Left forelimb (tissue), 1 donor: ENCODE measurements around the gene TRPM2.
"Not testable (repeated sequence)": the region's sequence is repeated elsewhere in the genome, so short reads cannot be mapped to it uniquely, and the experiment has no call there.

Source experiments
- DNase-seq: peaks from one replicate; pipeline ENCODE4 v3.0.0-alpha.2; 2018; ENCODE audit warnings: low spot score

Gene TRPM2

DNA sequence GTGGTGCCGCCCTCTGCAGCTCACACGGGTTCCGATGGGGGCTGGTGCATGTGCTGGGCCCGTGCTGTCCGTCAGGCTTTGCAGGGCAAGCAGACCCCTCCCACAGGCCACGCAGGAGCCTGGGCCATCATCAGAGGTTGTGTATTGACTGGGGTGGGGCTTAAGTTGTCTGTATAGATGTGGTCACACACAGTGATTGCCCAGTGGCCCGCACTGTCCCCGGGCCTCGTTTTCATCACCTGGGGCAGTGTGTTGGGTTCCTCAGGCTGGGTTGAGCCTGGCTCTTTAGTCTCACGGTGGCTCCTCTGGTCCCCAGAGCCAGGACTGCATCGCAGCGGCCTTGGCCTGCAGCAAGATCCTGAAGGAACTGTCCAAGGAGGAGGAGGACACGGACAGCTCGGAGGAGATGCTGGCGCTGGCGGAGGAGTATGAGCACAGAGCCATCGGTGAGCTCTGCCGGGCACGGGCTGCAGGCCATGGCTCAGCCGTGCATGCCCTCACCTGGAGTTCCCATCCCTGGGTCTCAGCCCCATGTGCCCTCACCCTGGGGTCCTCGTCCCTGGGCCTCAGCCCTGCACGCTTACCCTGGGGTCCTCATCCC lies 44.1 kb downstream of the TRPM2 start:
- no peak for DNase-seq

DNA sequence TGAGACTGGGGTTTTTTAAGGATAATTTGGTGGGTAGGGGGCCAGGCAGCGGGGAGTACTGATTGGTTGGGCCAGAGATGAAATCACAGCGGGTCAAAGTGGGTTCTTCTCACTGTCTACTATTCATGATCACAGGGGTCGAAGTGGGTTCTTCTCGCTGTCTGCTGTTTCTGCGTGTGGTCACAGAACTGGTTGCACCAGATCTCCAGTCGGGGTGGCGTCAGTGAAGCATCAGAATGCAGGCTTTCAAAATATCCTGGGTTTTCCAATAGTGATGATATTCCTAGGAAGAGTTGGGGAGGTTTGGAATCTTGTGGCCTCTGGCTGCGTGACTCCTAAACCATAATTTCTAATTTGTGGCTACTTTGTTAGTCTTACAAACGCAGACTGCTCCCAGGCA lies 45.1 kb downstream of the TRPM2 start:
- no peak for DNase-seq

DNA sequence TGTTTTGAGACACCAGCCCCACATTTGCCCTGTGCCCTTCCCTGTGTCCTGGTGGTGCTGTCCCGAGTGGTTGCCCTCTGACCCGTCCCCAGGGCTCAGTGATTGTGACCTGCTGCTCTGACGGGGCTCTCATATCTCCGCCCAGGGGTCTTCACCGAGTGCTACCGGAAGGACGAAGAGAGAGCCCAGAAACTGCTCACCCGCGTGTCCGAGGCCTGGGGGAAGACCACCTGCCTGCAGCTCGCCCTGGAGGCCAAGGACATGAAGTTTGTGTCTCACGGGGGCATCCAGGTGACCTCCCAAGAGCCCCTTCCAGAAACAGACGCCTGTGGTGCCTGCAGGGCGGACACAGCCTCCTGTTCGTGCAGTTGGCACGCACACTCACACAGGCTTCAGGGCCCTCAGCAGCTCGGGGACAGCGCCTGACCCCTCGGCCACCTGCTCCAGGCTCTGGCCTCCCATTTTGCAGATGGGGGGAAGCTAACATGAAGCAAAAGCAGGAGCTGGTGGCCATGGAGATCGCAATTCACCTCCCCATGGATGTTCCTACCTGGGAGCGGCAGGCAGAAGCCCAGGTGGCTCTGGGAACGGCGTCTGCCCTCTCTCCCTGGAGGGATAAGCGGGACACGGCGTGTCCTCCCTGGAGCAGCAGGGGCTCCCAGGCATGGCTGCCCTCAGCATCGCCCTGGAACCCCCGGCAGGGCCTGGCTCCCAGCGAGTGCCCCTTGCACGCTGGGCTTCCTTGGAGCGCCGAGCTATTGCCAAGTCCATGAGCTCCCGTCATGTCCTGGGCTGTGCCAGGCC lies 45.9 kb downstream of the TRPM2 start:
- DNase-seq, result no peak

DNA sequence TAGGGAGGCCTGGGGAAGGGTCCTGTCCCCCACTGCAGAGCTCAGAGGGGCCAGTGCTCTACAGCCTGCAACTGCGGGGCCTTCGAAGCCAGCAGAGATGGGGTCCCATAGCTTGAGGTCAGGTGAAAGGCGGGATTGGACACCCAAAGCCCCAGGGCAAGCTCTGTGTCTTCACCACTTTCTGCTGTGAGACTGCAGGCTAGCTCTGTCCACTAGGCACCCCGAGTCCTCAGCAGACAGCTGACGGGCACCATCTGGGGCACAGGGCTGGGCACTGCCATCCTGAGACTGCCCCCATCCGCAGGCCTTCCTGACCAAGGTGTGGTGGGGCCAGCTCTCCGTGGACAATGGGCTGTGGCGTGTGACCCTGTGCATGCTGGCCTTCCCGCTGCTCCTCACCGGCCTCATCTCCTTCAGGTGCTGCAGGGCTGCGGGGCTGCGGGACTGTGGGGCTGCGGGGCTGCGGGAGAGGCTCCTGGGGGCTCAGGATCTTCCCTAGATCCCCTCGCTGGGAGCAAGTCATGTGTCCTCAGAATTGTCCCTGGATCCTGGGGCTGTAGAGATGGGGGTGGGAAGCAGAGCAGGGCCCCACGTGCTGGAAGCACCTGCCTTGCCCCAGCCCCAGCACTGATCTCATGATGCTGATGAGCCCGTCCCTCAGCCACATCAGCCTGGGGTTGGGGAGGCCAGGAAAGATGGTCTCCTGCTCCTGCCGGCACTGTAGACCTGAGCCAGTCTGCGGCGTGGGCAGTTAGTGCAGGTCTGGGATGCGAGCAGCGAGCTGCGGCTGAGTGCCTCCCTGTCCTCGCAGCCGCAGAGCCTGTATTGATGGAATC lies 46.8 kb downstream of the TRPM2 start:
- DNase-seq, result no peak

DNA sequence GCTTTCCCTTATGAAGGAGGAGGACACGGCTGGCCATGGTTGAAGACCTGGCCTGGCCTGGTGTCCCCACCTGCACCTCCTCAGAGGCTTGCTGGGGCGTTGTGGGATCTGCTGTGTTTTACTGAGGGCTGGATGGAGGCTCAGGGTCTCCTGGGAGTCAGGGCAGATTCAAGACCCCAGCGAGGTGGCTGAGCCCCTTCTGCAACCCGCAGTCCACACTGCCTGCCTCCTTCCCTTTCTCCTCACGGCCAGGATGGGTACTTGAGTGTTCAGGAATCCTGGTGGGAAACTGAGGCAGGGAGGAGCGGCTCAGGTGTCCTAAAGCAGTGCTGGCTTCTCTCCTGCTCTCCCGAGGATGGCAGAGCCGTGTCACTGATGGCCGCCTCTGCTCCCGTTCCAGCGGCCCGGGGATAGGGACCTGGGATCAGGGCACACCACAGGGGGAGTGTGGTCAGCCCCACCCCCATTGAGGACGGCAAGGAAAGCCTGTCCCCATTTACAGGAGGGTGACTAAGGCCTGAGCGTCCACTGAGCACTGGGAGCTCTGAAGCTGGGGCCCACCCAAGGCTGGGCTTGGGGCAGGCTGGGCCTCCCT lies 47.5 kb downstream of the TRPM2 start:
- no peak for DNase-seq

DNA sequence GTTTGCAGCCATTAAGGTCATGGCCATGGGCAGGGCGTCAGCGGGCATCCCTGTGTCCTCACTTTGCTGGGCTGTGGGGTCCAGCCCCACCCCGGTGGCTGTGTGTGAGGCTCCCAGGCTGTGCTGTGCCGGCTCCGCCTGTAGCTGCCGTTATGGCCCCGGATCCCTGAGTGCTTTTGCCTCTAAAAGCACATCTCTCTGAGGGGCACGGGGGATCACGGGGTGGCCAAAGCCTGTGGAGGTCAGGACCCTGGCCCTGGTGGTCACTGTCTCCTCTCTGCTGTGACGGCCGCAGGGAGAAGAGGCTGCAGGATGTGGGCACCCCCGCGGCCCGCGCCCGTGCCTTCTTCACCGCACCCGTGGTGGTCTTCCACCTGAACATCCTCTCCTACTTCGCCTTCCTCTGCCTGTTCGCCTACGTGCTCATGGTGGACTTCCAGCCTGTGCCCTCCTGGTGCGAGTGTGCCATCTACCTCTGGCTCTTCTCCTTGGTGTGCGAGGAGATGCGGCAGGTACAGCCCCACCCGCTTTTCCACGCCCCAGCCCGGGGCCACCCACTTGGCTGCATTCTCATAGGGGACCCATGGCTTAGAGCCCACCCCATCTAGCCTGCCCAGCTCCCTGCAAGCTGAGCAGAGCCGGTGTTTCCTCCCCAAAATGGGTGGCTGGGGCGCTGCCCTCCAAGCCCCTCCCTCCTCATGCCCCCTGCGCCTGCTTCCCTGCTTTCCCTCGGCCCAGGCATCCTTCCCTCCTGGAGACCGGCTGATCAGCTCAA lies 48.2 kb downstream of the TRPM2 start:
- no peak for DNase-seq

DNA sequence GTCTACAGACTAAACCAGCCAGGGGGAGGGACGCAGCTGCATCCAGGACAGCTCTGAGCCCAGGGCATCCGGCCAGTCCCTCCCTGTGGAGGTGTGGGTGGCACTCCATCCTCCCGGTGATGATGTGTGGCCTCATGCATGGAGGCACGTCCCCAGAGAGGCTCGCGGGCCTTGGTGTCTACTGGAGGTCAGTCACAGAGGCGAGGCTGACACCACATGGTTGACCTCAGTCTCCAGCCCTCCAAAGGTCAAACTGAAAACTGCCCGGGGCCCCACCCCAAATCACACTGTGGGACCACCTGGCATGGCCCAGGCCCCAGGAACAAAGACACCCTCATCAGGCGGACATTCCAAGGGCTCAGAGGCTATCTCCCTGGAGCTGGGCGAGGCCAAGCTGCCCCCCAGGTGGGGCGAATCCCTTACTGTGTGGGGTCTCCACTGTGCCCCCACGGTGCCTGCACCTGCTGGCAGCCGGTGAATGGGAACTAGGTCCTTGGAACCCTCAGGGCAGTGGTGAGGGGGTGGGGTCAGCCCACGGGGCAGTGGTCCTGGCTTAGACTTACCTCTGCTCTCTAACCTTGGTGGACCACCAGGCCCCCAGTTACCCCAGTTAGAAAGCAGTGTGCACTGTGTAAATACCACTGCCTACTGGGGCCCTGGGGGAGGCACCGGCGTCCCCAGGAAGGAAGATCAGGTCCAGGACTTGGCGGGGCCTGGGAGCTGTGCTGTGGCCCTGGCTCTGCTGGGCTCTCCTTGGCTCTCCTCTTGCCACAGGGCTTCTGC lies 49.1 kb downstream of the TRPM2 start:
- no peak for DNase-seq

DNA sequence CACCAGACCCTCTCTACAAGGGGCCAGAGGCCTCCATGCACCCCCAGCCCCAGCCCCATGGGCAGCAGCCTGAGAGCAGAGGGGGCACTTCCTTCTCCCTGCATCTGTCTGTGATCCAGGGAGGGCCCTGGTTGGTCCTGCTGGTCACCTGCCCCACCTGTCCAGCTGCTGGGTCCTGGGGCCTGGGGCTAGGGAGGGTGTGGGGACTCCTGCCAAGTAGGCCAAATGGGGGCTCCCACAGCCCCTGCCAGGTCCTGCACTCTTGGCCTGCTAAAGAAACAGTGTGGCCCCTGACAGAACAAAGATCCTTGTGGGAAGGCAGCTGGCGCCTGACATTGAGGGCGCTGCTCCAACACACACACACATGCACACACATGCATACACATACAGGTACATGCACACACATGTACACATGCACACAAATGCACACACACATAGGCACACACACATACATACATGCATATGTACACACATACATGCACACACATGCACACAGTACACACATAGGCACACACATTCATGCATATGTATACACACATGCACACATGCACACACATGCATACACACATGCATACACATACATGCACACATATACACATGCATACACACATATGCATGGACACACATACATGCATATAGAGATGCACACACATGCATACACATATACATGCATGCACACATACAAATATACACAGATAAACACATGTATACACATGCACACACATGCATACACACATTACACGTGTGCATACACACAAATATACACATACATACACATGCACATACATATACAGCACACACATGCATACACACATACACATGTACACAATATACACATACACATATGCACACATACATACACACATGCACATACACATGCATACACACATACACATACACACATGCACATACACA lies 49.9 kb downstream of the TRPM2 start:
- no peak for DNase-seq

DNA sequence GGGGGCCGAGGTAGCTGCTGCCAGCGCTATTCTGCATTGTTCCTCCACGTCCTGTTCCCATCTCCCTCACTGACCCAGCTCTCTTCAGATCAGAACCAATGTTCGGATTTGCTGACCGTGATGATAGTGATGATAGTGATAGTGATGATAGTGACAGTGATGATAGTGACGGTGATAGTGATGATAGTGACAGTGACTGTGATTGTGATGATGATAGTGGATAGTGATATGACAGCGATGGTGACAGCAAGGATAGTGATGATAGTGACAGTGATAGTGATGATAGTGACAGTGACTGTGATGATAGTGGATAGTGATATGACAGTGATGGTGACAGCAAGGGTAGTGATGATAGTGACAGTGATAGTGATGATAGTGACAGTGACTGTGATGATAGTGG lies 51.1 kb downstream of the TRPM2 start:
- DNase-seq, result not testable (repeated sequence)

DNA sequence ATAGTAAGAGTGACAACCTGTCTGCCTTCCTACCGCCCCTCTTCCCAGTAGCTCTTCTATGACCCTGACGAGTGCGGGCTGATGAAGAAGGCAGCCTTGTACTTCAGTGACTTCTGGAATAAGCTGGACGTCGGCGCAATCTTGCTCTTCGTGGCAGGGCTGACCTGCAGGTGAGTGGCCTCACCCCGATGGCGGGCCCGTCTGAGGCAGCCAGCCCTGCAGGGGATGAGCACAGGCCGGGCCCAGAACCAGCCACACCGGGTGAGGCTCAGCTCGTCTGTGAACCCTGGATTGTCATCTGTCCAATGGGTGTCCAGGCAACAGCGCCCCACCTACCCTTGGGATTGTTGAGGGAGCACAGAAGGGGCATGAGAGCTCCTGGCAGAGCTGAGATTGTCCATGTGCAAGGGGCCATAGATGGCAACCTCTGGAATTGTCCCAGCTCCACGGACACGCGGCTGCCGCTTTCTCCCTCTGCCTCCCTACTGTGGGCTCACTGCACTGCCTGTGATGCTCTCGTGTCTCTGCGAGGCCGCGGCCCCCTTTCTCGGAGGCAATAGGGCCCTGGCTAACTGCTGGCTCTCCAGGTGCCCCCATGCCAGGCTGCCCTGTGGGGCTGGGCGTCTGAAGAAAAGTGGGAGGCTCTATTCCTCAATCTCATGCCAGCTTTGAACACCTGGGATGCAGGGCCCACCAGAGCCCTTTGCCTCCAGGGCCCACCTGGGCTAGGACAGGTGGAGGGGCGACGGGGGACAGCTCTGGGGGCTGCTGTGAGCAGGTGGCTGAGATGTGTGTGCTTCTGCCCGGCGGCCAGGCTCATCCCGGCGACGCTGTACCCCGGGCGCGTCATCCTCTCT lies 51.9 kb downstream of the TRPM2 start:
- no peak for DNase-seq

DNA sequence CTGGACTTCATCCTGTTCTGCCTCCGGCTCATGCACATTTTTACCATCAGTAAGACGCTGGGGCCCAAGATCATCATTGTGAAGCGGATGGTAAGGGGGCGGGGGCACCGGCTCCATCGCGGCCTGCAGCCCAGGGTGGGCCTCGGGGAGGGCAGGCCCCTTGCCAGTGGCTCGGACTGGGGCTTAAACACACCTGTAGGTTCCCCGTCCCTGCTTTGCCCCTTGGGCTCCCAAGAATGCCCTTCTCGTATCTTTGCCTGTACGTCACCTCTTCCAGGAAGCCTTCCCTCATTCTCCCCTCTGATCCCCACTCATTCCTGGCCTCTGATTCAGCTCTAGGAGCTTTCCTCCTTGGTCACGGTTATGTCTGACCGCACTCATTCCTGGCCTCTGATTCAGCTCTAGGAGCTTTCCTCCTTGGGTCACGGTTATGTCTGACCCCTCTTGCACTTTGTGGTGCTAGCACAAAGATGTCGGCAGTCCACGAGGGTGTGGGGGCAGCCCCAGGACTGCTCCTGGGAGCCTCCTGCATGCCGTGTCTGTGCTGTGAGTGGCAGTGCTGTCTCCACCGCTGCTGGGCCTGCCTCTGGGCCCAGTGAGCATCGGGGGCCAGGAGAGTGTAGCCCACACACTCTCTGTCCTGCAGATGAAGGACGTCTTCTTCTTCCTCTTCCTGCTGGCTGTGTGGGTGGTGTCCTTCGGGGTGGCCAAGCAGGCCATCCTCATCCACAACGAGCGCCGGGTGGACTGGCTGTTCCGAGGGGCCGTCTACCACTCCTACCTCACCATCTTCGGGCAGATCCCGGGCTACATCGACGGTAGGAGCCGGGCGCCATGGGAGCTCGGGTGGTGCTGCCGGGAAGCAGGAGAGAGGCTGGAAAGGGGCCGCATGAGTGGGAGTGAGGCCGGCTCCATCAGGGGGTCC lies 52.8 kb downstream of the TRPM2 start:
- DNase-seq, result no peak

DNA sequence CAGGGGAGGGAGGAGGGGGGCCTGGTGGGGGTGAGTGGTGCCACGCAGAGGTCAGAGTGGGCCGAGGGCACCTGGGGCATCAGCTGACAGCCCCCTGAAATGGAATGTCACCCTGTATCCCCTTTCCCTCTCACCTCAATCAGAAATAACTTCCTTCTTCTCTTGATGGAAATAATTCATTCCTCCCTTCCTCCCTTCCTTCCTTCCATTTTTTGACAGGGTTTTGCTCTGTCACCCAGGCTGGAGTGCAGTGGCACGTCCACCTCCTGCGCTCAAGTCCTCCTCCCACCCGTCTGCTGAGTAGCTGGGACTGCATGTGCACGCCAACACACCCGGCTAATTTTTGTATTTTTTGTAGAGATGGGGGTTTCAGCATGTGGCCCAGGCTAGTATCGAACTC lies 53.5 kb downstream of the TRPM2 start:
- no peak for DNase-seq

DNA sequence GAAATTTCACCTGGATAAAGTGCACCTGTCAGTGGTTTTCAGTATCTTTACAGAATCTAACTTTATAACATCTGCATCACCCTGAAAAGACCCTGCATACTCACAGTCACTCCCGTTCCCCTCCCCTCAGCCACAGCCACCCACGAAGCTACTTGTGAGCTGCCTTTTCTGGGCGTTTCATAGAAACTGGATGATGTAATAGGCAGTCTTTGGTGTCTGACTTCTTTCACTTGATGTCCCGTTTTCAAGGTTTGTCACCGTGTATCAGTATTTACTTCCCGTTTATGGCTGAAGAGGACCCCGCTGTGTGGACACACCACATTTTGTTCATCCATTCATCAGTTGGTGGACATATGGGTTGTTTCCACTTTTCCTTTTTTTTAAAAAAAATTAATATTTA lies 54.1 kb downstream of the TRPM2 start:
- DNase-seq, result no peak

DNA sequence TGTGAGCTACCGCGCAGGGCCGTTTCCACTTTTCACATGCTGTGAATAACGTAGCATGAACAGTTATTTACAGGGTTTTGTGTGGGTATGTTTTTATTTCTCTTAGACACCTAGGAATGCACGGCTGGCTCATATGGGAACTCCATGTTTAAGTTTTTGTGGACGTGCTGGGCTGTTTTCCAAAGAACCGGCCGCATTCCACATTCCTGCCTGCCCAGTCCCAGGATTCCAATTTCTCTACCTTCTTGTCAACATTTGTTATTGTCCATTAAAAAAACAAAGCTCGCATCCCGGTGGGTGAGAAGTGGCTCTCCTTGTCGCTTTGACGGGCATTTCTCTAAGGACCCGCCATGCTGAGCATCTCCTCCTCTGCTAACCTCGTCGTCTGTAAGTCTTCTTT lies 54.8 kb downstream of the TRPM2 start:
- DNase-seq, result no peak

DNA sequence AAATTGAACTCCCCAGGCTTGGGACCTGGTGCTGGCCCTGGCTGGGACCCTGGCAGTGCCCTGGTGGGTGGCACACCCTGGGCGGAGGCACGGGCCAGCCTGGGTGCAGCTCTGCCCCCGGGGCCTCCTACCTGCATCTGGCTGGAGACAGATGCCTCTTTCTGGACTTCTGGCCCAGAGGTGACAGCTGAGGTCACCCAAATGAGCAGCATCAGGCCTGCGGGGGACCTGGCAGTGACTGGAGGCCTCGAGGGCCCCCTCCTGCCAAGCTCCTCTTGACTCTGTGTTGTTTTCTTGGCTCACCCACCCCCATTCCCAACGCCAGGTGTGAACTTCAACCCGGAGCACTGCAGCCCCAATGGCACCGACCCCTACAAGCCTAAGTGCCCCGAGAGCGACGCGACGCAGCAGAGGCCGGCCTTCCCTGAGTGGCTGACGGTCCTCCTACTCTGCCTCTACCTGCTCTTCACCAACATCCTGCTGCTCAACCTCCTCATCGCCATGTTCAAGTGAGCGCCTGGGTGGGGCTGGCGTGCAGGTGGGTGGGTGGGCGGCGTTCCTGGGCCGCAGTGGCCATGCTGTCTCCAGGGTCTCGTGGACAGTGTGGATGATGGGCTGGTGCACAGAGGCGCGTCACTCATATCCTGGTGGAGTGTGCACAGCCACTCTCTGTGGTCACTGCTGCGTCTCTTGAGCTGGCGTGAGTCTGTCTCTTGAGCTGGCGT lies 60.3 kb downstream of the TRPM2 start:
- peak; percentile 55 for DNase-seq

DNA sequence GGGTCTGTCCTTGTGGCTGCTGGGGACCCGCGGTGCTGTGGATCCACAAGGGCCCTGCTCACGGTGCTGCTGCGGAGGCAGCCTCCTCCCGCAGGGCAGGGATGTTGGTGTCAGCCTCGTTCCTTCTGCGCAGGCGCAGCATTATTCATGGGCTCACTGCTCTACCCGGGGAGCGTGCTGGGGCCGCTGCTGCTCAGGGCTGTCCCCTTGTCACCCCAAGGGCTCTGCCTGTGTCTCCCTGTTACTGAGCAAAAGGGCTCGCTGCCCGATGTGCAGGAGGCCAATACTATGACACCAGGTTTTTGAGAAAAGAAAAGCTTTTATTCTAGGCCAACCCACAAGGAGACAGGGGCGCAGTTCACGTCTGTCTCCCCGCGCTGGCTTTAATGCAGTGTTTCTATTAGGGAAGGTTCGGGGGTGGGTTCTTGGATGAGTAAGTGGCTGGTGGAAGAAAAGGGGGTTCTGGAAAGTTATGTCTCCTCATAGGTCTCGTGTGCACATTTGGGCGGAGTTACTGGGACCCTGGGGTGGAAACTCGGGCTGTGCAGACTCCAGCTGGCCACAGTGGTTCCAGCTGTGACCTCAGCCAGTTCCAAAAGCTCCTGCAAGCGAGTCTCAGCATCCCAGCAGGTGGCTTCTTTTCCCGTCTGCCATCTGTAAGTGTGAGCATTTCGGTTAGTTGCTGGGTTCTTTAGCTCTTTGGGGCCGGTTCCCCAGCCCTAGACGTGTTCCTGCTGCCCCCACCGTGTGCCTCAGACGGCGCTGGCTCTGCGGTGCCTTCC lies 61.1 kb downstream of the TRPM2 start:
- peak; percentile 65 for DNase-seq
